NK-92 treated with Interleukin-12 subunit alpha and Interleukin-12 subunit beta, amount 100 ng/mL, for 24 hours (cell line): ENCODE results near the gene RAB40A.

Source experiments
- DNase-seq: peaks from one replicate; lab custom pipeline; 2025; lab: John Stamatoyannopoulos, UW

Gene RAB40A, protein sequence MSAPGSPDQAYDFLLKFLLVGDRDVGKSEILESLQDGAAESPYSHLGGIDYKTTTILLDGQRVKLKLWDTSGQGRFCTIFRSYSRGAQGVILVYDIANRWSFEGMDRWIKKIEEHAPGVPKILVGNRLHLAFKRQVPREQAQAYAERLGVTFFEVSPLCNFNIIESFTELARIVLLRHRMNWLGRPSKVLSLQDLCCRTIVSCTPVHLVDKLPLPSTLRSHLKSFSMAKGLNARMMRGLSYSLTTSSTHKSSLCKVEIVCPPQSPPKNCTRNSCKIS

GRCh38 chrX:103519389-103519788 is at the start of gene RAB40A:
RAB40A (minus strand) TSS chrX:103519489; CDS start chrX:103500756, 18,733 bp downstream.
- no peak for DNase-seq

GRCh38 chrX:103565752-103566151 is 46.5 kb upstream of the RAB40A start:
- no peak for DNase-seq

GRCh38 chrX:103565197-103565596 is 45.9 kb upstream of the RAB40A start:
- no peak for DNase-seq

- DNase-seq, result no peak
Observed at GRCh38 chrX:103562801-103563200, 43.5 kb upstream of the RAB40A start.

DNA sequence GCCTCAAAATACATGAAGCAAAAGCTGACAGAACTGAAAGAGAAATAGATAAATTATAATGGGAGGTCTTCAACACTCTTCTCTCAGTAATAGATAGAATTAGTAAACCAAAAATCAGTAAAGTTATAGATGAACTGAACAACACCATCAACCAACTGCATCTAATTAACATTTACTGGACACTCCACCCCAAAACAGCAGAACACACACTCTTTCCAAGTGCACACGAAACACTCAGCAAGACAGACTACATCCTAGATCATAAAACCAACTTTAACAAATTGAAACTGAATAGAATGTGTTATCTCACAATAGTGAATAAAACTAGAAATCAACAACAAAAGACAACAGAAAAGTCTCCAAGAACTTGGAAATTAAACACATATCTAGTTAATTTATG is 41.0 kb upstream of the RAB40A start:
- DNase-seq, result no peak

GRCh38 chrX:103556963-103557612 is 37.8 kb upstream of the RAB40A start:
- DNase-seq, result no peak

DNA sequence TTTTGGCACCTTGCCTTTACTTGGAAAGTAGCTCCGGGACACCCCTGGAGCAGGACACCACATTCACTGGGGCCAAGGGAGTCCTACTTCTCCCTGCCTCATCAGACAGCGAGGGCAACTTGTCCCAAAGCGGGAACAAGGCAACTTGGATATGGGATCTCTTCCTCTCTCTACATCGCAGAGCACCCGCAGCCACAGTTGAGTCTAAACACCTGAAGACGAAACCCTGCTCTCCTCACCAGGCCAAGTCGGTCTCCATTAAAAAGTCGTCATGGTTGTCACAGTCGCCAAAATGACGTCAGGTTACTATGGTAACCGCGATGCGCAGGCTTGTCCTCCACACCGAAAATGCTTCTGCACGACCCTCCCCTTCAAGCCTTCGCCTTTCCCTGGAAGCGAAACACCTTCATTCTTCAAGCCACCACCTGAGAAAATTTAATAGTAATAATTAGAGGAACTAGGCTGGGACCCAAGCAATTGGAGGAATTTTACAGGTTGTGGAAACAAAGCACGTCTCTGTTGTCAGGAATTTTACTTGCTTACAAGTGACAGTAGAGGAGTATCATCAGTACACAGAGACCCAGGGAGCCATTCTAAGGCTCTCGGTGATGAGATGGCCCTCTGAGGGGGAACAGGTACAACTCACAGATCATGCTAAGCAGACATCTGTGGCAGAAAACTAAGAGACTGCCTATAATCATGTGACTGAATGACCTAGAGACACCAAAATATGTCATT is 35.6 kb upstream of the RAB40A start:
- no peak for DNase-seq

- no peak for DNase-seq
Observed at GRCh38 chrX:103552236-103552635, 32.9 kb upstream of the RAB40A start.

DNA sequence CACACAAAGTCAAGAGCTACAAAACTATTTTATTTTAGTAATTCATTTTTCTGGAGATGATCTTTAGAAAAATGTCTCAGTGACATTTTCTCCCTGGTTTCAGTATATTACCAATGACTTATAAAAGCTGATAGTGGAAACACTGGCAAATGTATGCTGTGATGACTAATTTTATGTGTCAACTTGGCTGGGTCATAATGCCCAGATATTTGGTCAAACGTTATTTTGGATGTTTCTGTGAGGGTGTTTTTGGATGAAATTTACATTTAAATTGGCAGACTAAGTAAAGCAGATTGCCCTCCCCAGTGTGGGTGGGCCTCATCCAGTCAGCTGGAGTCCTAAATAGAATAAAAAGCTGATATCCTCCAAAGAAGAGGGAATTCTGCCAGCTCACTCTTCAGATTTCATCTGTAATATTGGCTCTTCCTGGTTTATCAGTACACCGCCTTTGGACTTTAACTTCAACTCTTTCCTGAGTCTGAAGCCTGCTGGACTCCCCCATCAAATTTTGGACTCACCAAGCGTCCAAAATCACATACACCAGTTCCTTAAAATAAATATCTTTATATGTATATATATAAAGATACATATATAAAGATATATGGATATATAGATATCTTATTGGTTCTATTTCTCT is 31.2 kb upstream of the RAB40A start:
- no peak for DNase-seq

GRCh38 chrX:103549916-103550315 is 30.6 kb upstream of the RAB40A start:
- no peak for DNase-seq

GRCh38 chrX:103540145-103540544 is 20.9 kb upstream of the RAB40A start:
- no peak for DNase-seq

- no peak for DNase-seq
Observed at GRCh38 chrX:103539695-103540094, 20.4 kb upstream of the RAB40A start.

DNA sequence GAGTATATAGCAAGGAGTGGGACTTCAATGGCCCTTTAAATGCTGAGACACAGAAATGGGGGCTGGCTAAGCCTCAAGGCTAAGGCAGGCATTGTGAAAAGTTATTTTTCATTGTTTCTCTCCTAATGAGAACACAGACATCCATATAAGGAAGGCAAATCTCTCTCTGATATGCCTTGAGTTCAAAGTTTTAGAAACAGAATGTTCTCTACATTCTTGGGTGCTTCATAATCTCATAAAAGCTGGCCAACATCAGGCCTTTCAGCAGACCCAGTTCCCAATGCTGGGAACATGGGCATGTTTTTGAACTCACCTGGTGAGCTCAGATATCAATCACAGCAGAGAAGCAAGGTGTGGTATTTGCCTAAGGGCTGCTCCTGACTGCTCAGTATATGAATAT is 19.4 kb upstream of the RAB40A start:
- DNase-seq, result no peak

DNA sequence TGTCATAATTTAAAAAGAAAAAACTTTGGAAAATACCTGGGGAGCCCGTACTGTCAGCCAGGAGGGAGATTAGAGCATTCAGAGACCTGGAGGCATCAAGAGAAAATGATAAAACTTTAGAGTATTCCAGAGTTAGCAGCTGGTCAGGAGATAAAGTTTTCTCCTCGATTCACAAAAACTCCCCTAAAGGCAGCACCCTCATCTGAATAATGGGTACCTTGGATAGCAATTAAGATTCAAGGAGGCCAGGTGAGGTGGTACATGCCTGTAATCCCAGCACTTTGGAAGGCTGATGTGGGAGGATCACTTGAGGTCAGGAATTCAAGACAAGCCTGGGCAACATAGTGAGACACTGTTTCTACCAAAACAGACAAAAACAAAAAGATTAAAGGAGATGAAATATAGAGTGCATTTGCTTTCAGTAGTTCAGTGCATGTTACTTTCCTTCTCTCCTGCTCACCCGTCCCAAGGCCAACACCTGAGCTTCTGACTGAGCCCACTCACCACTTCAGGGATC is 18.6 kb upstream of the RAB40A start:
- DNase-seq, result no peak

GRCh38 chrX:103536732-103537131 is 17.4 kb upstream of the RAB40A start:
- no peak for DNase-seq

- no peak for DNase-seq
Observed at GRCh38 chrX:103536071-103536470, 16.8 kb upstream of the RAB40A start.

DNA sequence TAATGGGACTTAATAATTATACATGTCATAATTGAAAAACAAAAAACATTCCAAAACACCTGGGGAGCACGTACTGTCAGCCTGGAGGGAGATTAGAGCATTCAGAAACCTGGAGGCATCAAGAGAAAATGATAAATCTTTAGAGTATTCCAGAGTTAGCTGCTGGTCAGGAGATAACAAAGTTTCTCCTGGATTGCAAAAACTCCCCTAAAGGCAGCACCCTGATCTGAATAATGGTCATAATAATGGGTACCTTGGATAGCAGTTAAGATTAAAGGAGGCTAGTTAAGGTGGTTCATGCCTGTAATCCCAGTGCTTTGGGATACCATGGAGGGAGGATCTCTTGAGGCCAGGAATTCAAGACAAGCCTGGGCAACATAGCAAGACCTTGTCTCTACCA is 15.9 kb upstream of the RAB40A start:
- no peak for DNase-seq

DNA sequence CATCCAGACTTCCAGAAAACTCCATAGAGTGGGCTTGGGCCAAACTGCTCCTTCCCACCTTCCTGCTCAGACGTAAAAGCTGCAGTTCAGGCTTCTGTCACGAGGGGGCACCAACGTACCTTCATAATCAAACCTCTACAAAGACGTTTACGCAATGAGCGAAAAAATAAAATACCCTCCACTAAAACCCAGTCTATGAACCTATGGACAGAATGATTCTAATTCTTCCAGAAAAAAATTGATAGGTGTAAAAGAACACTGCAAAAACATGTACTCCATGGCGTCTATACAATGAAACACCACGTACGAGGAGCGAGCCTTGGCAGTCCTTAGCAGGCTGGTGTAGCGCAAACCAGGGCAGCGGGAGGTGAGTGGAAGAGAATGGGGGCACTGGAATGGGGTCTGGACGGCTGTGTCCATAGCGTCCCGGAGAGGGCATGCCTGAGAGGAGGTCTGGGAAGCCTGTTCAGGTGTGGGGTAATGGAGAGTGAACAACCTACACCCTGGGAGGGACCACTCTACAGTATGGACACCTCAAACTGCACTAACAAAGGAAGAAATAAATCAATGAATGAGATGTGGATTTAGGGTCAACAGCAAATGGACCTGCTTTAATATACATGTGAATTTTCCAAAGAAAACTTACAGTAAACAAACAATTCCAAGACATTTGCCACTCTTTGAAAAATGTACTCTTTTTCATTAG is 14.4 kb upstream of the RAB40A start:
- DNase-seq, result no peak

- DNase-seq, result no peak
Observed at GRCh38 chrX:103531002-103531401, 11.7 kb upstream of the RAB40A start.

DNA sequence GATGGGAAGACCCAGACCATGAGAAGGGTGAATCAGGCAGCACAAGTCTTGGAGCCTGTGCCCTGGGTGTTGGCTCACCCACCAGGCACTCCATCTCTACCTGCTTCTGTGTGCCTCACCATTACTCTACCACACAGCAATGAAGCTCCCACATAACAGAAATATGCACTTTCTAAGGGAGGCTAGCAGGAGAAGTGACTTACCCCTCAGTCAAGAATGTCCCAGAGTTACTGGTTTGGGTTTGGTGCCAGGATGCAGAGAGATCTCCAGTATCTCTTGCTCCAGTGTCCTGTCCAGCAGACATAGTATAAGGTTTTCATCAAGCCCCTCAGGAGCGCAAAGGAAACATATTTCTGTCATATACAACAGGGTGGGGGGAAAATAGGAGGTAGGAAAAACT is 11.3 kb upstream of the RAB40A start:
- no peak for DNase-seq

DNA sequence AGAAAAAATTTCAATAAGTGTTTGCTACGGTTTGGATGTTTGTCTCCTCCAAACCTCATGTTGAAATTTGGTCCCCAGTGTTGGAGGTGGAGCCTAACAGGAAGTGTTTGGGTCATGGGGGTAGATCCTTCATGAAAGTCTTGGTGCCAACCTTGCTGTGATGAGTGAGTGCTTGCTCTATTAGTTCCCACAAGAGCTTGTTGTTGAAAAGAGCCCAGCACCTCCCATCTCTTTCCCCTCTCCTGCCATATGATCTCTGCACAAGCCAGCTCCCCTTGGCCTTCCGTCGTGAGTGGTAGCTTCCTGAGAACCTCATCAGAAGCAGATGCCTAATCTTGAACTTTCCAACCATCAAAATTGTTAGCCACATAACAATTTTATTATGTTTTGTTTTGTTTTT is 10.3 kb upstream of the RAB40A start:
- DNase-seq, result no peak

- DNase-seq, result no peak
Observed at GRCh38 chrX:103524747-103525146, 5.5 kb upstream of the RAB40A start.
